GM18520 (cell line): ENCODE data around the gene LURAP1L.

ENCODE experiments used
- ATAC-seq: cut with Tn5 transposase; IDR thresholded peaks from one replicate; pipeline ENCODE4 v1.9.1; 2021; ENCODE audit not compliant: unreplicated experiment

LURAP1L gene, protein sequence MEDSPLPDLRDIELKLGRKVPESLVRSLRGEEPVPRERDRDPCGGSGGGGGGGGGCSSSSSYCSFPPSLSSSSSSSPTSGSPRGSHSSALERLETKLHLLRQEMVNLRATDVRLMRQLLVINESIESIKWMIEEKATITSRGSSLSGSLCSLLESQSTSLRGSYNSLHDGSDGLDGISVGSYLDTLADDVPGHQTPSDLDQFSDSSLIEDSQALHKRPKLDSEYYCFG

GRCh38 chr9:12774861-12775678, at the start of gene LURAP1L:
TSS of gene LURAP1L (plus strand) at chr9:12775020. CDS start at chr9:12775716, 696 bp downstream.
- no peak for ATAC-seq

GRCh38 chr9:12726795-12727194, 48.0 kb upstream of the LURAP1L start:
- ATAC-seq, result no peak

DNA sequence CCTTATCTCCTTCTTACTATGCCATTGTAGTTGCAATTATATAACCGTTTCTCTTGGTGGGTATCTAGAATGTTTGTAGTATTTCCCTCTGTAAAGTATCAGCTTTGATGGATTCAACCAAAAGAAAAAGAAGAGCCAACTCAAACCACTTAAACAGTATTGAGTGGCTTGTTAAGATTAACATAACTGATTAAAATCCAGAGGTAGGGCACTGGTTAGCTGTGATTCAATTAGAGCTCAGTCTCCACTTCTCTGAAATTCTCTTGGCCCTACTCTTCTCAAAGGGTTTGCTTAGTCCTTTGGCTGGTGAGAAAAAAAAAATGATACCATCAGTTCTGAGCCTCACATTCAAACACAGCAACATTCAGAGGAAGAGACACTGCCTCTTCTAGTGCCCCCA, 44.6 kb upstream of the LURAP1L start:
- no peak for ATAC-seq

DNA sequence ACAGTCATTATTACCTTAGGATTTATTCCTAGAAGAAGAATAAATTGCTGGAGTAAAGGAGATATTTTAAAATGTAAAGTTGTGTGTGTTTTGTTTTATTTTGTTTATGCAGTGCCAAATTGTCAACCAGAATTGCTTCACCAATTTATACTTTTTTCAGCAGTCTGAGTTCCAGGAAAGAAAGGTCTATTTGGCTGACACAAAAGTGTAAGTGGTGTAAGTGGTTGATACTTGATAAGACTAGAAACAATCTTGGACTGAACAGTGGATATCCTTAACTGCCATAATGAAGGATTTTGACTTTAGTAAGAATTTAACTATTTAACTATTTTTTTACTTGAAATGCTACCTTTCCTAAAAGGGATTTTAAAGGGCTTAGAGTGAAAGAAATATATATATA, 43.9 kb upstream of the LURAP1L start:
- ATAC-seq, result no peak

GRCh38 chr9:12732971-12733370, 41.8 kb upstream of the LURAP1L start:
- ATAC-seq, result no peak

DNA sequence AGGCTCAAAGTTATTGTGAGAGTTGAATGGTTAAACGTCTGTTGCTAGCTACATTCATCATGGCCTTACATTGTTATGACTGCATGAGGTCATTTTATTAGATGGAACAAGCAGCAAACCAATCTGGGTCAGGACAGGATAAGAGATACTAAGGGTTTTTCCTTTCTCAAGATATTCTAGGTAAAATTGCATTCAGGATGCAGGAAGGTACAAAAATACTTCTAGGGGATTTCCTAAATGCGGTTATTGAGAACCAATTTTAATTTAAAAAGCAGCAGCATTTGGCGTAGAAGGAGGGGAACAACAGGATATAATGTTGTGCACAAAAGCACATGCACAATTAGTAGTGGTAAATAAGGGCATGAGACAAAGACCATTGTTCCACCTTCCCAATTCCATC, 39.2 kb upstream of the LURAP1L start:
- ATAC-seq, result no peak

DNA sequence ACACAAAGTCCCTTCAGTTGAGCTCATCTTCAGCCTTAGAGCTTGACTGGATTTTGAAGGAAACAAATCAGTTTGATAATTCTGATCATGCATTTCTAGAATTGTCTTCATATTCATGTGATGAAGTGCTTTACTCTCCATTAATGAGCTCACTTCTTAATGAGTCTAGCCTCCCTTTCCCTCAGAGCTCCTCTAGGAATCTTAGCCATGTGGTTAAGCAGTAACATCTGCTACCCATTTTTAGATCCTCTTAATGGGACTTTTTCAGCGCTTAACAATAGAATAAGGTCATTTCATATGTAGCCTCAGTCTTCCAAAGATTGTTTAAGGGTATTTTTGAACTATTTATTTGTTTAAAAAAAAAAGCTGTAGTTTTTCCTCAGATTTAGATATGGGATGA, 36.9 kb upstream of the LURAP1L start:
- no peak for ATAC-seq

DNA sequence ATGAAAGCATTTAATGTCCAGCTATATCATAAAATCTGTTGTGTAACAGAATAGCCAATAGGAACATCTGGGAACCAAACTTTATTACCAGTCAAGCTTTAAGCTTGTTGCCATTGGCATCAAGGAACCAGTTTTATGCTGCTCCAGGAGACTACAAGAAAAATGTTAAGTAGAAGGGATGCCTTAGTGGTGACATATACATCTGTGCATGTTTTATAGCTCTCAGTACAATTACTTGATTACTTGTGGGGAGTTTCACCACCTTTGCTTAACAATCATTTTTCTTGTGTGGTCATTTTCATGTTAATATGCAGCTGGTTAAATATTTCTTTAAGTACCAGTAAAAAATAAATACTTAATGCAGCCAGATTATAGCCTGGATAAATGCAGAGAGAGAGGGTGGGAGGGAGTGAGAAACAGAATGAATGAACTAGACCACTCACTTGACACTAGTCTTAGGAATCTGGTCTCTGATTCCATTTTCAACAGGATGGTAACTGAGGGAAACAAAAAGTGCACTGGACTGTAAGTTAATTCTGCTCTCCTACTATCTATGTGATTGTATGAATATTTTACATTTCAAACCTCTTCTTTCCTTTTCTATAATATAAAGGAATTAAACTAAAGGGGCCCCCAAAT, 35.7 kb upstream of the LURAP1L start:
- ATAC-seq, result no peak

GRCh38 chr9:12740845-12741244, 34.0 kb upstream of the LURAP1L start:
- no peak for ATAC-seq

DNA sequence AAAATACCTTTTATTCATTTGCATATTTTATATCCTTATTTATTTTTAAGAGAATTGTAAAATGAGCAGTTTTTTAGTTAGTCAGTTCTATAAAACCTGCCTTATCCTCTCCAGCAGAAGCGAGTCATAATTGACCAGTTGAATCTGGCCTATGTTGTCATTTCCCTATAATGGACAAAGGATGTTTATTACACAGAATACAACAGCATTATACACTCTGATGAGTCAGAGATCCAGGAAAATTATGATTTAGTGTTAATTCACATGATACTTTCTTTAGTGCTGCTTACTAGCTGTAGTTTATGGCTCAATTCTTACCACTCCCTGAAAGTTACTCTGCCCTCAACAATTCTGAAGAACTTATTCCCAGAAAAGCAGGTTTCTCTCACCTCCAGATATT, 26.8 kb upstream of the LURAP1L start:
- no peak for ATAC-seq

DNA sequence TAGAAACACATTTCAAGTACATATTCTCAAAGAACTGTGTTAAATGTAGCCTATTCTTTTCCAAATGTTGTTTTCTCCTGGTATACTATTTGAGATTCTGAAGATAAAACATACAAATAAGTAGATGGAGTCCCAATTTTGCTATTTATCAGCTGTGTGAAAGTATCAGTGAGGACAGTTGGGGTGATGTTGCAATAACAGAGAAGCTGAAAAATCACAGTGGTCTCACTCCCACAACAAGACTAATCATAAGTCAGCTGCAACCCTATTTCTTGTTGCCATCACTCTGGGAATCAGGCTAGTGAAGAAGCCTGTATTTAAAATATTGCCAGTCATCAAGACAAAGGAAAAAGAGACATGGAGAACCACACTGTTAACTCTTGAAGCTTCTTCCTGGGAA, 25.9 kb upstream of the LURAP1L start:
- no peak for ATAC-seq

- no peak for ATAC-seq
Measured at GRCh38 chr9:12753931-12754330, 20.9 kb upstream of the LURAP1L start.

GRCh38 chr9:12759761-12760160, 15.1 kb upstream of the LURAP1L start:
- ATAC-seq, result no peak

GRCh38 chr9:12760758-12761157, 14.1 kb upstream of the LURAP1L start:
- no peak for ATAC-seq

- ATAC-seq, result no peak
Measured at GRCh38 chr9:12764150-12764549, 10.7 kb upstream of the LURAP1L start.

DNA sequence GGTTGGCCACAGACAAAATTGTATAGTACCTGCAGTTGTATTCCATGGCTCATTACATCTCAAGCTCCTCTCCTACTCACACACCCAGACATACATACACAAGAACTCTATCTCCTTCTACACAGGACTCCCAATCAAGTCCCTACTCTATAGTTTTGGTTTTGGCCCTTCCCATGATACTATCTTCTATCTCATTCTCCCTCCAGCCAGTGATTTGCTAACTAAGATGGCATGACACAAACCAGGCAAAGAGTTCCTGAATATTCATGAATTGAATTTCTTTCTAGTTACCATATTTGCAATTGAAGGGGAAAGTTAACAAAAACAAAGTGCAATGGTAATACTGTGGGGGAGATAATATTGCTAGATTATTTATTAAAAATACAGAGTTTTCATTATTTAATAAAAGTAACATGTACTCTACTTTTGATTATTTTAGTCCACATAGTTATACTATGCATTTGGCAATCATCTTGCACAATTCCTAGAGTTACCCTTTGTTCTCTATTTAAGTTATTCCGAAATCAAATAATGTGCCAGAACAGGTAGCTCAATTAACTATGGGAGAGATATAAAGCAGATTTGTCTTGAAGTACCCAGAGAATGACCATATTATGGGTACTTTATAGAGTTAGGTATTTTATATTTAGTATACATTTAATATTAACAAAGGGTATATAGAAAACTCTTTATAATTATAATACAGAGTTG, 9.6 kb upstream of the LURAP1L start:
- ATAC-seq, result no peak

GRCh38 chr9:12766357-12766756, 8.5 kb upstream of the LURAP1L start:
- ATAC-seq, result no peak

DNA sequence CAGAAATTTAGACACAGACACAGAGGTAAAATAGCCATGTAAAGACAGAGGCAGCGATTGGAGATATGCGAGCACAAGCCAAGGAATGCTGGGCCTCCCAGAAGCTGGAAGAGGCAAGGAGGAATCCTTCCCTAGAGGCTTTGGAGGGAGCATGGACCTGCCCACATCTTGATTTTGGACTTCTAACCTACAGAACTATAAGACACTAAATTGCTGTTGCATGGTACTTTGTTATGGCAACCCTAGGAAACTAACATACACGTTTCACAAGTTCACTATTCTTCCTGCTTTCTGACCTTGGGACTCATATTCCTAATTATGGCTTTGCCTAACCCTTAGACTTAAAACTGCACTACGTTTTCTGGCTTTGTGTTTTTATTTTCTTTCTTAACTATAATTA, 4.6 kb upstream of the LURAP1L start:
- no peak for ATAC-seq

DNA sequence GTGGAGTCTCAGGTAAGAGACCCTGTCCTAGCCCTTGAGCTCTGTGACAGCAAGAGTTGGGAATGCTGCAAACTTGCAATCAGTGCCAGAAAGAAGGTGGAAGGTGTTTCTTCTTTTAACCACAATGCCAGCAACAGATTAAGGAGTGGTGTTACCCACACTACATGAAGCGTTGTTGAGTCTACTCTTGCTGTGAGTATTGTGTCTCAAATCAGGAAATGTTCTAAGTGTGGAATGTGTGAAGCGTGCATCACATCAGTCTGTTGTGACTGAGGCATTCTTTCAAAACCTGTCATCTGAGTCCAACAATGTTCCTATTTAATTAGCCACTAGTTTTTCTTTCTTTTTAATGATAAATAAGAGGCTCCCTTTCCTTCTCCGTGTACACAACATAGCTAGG, 2.9 kb upstream of the LURAP1L start:
- no peak for ATAC-seq

DNA sequence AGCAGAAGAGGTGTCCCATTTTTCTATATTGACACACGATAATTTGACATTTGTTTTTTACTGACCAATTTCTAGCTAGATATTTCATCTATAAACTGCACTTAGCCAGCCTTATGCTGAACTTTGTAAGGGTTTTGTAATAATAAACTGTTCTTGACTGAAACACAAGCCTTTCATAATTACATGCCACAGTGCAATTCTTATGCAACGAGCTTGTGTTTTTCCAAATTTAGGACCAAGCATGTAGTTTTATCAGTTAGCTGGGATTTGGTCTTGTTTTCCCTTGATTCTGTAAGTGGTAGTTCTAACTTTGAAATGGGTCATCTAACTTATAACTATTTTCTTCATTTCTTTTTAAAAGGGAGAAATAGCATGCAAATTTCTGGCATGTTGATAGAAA, 1.3 kb upstream of the LURAP1L start:
- no peak for ATAC-seq

DNA sequence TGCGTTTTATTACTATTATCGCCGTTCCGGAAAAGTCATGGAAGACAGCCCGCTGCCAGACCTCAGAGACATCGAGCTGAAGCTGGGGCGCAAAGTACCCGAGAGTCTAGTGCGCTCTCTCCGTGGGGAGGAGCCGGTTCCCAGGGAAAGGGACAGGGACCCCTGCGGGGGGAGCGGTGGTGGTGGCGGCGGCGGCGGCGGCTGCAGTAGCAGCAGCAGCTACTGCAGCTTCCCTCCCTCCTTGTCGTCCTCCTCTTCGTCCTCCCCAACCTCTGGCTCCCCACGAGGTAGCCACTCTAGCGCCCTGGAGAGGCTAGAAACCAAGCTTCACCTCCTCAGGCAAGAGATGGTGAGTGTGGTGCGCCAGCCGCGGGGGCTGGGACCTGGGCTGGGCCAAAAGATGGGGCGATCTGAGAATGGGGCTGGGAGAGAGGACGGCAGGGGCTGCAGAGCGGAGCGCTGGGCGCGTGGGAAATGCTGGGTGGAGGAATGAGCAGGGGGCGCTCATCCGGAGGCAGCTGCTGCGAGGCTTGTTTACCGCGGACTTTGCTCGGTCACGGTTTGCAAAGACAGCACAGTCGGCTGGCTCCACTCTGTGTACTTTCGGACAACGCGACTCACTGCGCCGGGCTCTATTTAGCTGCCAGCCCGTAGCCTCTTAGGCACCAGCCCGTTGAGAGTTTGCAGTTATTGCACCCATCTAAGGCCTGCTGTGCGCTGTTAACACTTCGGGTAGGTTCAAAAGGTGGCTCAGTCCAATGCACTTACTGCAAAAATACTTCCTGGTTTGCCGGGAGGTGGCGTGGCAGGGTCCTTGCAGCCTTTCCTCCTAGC, 1.1 kb downstream of the LURAP1L start:
- peak; percentile 56 for ATAC-seq
